Erythroblast (primary cell): ENCODE measurements around the gene ISCA1.

ENCODE experiments used
- GATA1 ChIP-seq: IDR thresholded peaks from 2 replicates; pipeline ENCODE4 v1.6.1; 2011; ENCODE audit warnings: low read depth, mild to moderate bottlenecking, control low read depth, low read length, moderate library complexity
- POLR2A ChIP-seq: IDR thresholded peaks from 2 replicates; pipeline ENCODE4 v1.6.1; 2011; ENCODE audit warnings: mild to moderate bottlenecking, low read length

GRCh38 chr9:86304236-86304730 lies 21.9 kb upstream of the ISCA1 start:
- TF ChIP-seq POLR2A (no peak), GATA1 (no peak)
